ENCODE data around the gene GAL3ST1.
A peak's percentile ranks its signal among the peaks of the same experiment; 100 is the strongest.
"Not testable (repeated sequence)": the region's sequence is repeated elsewhere in the genome, so short reads cannot be mapped to it uniquely, and the experiment has no call there.

GAL3ST1 gene

GRCh38 chr22:30574095-30574981, at the start of gene GAL3ST1:
GAL3ST1 (minus strand) TSS chr22:30574665; CDS start chr22:30557392, 17,273 bp downstream.
- H3K27ac ChIP-seq (ENCODE audit: low read depth, low read length): no peak within 1 kb of the TSS; the same call in 1 of the 2 replicates
- H3K4me3 ChIP-seq (ENCODE audit: low read depth, low read length): peak within 1 kb of the TSS; percentile 86
- peaks cover 12% of the 10 kb centered on the region for H3K4me1 ChIP-seq (ENCODE audit: control insufficient read depth, insufficient read depth, low read length)

GRCh38 chr22:30619909-30620308, 45.4 kb upstream of the GAL3ST1 start:
- not testable (repeated sequence) for H3K9me3 ChIP-seq (ENCODE audit: control insufficient read depth, insufficient read depth, low read depth, low read length); H3K27ac ChIP-seq (ENCODE audit: low read depth, low read length); H3K4me1 ChIP-seq (ENCODE audit: control insufficient read depth, insufficient read depth, low read length); H3K4me3 ChIP-seq (ENCODE audit: low read depth, low read length); H3K27me3 ChIP-seq (ENCODE audit: control insufficient read depth, insufficient read depth, low read length); H3K9ac ChIP-seq (ENCODE audit: low read length)
- peaks cover 63% of the 10 kb centered on the region for H3K36me3 ChIP-seq (ENCODE audit: control insufficient read depth, insufficient read depth, low read length)

More at GRCh38 chr22:30574095-30574981, at the start of gene GAL3ST1:
- peaks cover 39% of the 10 kb centered on the region for H3K36me3 ChIP-seq (ENCODE audit: control insufficient read depth, insufficient read depth, low read length)
- H3K9me3 ChIP-seq (ENCODE audit: control insufficient read depth, insufficient read depth, low read depth, low read length): no peaks in the 10 kb centered on the region
- H3K9ac ChIP-seq (ENCODE audit: low read length): peak within 1 kb of the TSS; percentile 58
- H3K27me3 ChIP-seq (ENCODE audit: control insufficient read depth, insufficient read depth, low read length): peaks cover 6% of the 10 kb centered on the region; the same call in 1 of the 2 replicates

GRCh38 chr22:30617819-30618218, 43.4 kb upstream of the GAL3ST1 start:
- H3K9me3 ChIP-seq (ENCODE audit: control insufficient read depth, insufficient read depth, low read depth, low read length): no peaks in the 10 kb centered on the region
- no peaks in the 10 kb centered on the region for H3K4me1 ChIP-seq (ENCODE audit: control insufficient read depth, insufficient read depth, low read length)
- H3K27me3 ChIP-seq (ENCODE audit: control insufficient read depth, insufficient read depth, low read length): no peaks in the 10 kb centered on the region
- no peak overlapping the region for H3K9ac ChIP-seq (ENCODE audit: low read length)
- no peak overlapping the region for H3K27ac ChIP-seq (ENCODE audit: low read depth, low read length)
- H3K4me3 ChIP-seq (ENCODE audit: low read depth, low read length): no peak overlapping the region
- H3K36me3 ChIP-seq (ENCODE audit: control insufficient read depth, insufficient read depth, low read length): peaks cover 74% of the 10 kb centered on the region

- Histone ChIP-seq H3K36me3 (ENCODE audit: control insufficient read depth, insufficient read depth, low read length) (peaks cover 75% of the 10 kb centered on the region), H3K27ac (ENCODE audit: low read depth, low read length) (no peak overlapping the region), H3K9ac (ENCODE audit: low read length) (no peak overlapping the region), H3K9me3 (ENCODE audit: control insufficient read depth, insufficient read depth, low read depth, low read length) (no peaks in the 10 kb centered on the region), H3K4me3 (ENCODE audit: low read depth, low read length) (no peak overlapping the region), H3K27me3 (ENCODE audit: control insufficient read depth, insufficient read depth, low read length) (no peaks in the 10 kb centered on the region), H3K4me1 (ENCODE audit: control insufficient read depth, insufficient read depth, low read length) (no peaks in the 10 kb centered on the region)
Measured at GRCh38 chr22:30615543-30615954, 41.1 kb upstream of the GAL3ST1 start.

GRCh38 chr22:30614879-30615278, 40.4 kb upstream of the GAL3ST1 start:
- H3K4me3 ChIP-seq (ENCODE audit: low read depth, low read length): no peak overlapping the region
- H3K27ac ChIP-seq (ENCODE audit: low read depth, low read length): no peak overlapping the region
- H3K9ac ChIP-seq (ENCODE audit: low read length): no peak overlapping the region
- H3K27me3 ChIP-seq (ENCODE audit: control insufficient read depth, insufficient read depth, low read length): no peaks in the 10 kb centered on the region
- peaks cover 3% of the 10 kb centered on the region; the same call in 1 of the 2 replicates for H3K4me1 ChIP-seq (ENCODE audit: control insufficient read depth, insufficient read depth, low read length)
- H3K9me3 ChIP-seq (ENCODE audit: control insufficient read depth, insufficient read depth, low read depth, low read length): no peaks in the 10 kb centered on the region
- H3K36me3 ChIP-seq (ENCODE audit: control insufficient read depth, insufficient read depth, low read length): peaks cover 74% of the 10 kb centered on the region

- Histone ChIP-seq H3K4me1 (ENCODE audit: control insufficient read depth, insufficient read depth, low read length) (peaks cover 9% of the 10 kb centered on the region), H3K27me3 (ENCODE audit: control insufficient read depth, insufficient read depth, low read length) (no peaks in the 10 kb centered on the region), H3K4me3 (ENCODE audit: low read depth, low read length) (no peak overlapping the region)
Measured at GRCh38 chr22:30614268-30614667, 39.8 kb upstream of the GAL3ST1 start.

GRCh38 chr22:30612789-30613188, 38.3 kb upstream of the GAL3ST1 start:
- Histone ChIP-seq H3K27ac (ENCODE audit: low read depth, low read length) (no peak overlapping the region), H3K27me3 (ENCODE audit: control insufficient read depth, insufficient read depth, low read length) (no peaks in the 10 kb centered on the region), H3K4me3 (ENCODE audit: low read depth, low read length) (no peak overlapping the region), H3K9me3 (ENCODE audit: control insufficient read depth, insufficient read depth, low read depth, low read length) (no peaks in the 10 kb centered on the region), H3K9ac (ENCODE audit: low read length) (no peak overlapping the region), H3K36me3 (ENCODE audit: control insufficient read depth, insufficient read depth, low read length) (peaks cover 60% of the 10 kb centered on the region), H3K4me1 (ENCODE audit: control insufficient read depth, insufficient read depth, low read length) (peaks cover 23% of the 10 kb centered on the region)

More at GRCh38 chr22:30614268-30614667, 39.8 kb upstream of the GAL3ST1 start:
- H3K27ac ChIP-seq (ENCODE audit: low read depth, low read length): no peak overlapping the region
- no peaks in the 10 kb centered on the region for H3K9me3 ChIP-seq (ENCODE audit: control insufficient read depth, insufficient read depth, low read depth, low read length)
- H3K9ac ChIP-seq (ENCODE audit: low read length): no peak overlapping the region
- H3K36me3 ChIP-seq (ENCODE audit: control insufficient read depth, insufficient read depth, low read length): peaks cover 70% of the 10 kb centered on the region

GRCh38 chr22:30611197-30611596, 36.7 kb upstream of the GAL3ST1 start:
- H3K4me3 ChIP-seq (ENCODE audit: low read depth, low read length): no peak overlapping the region
- no peaks in the 10 kb centered on the region for H3K9me3 ChIP-seq (ENCODE audit: control insufficient read depth, insufficient read depth, low read depth, low read length)
- no peak overlapping the region for H3K27ac ChIP-seq (ENCODE audit: low read depth, low read length)
- no peaks in the 10 kb centered on the region for H3K27me3 ChIP-seq (ENCODE audit: control insufficient read depth, insufficient read depth, low read length)
- no peak overlapping the region for H3K9ac ChIP-seq (ENCODE audit: low read length)
- peaks cover 48% of the 10 kb centered on the region for H3K36me3 ChIP-seq (ENCODE audit: control insufficient read depth, insufficient read depth, low read length)
- peaks cover 31% of the 10 kb centered on the region for H3K4me1 ChIP-seq (ENCODE audit: control insufficient read depth, insufficient read depth, low read length)

- Histone ChIP-seq H3K9ac (ENCODE audit: low read length) (no peak overlapping the region), H3K4me3 (ENCODE audit: low read depth, low read length) (no peak overlapping the region), H3K9me3 (ENCODE audit: control insufficient read depth, insufficient read depth, low read depth, low read length) (no peaks in the 10 kb centered on the region), H3K27me3 (ENCODE audit: control insufficient read depth, insufficient read depth, low read length) (no peaks in the 10 kb centered on the region), H3K36me3 (ENCODE audit: control insufficient read depth, insufficient read depth, low read length) (peaks cover 40% of the 10 kb centered on the region), H3K4me1 (ENCODE audit: control insufficient read depth, insufficient read depth, low read length) (peaks cover 39% of the 10 kb centered on the region), H3K27ac (ENCODE audit: low read depth, low read length) (no peak overlapping the region)
Measured at GRCh38 chr22:30610299-30610698, 35.8 kb upstream of the GAL3ST1 start.

GRCh38 chr22:30609260-30610185, 35.1 kb upstream of the GAL3ST1 start:
- Histone ChIP-seq H3K27ac (ENCODE audit: low read depth, low read length) (peak overlapping the region; percentile 49; the same call in 1 of the 2 replicates), H3K4me3 (ENCODE audit: low read depth, low read length) (0 out of 2 replicates have a peak overlapping the region, but pooled peaks have one; percentile 17), H3K27me3 (ENCODE audit: control insufficient read depth, insufficient read depth, low read length) (no peaks in the 10 kb centered on the region), H3K4me1 (ENCODE audit: control insufficient read depth, insufficient read depth, low read length) (peaks cover 41% of the 10 kb centered on the region), H3K9me3 (ENCODE audit: control insufficient read depth, insufficient read depth, low read depth, low read length) (no peaks in the 10 kb centered on the region), H3K9ac (ENCODE audit: low read length) (peak overlapping the region; percentile 44), H3K36me3 (ENCODE audit: control insufficient read depth, insufficient read depth, low read length) (peaks cover 35% of the 10 kb centered on the region)
